B cell (primary cell): ENCODE results near the gene ARHGAP9.

ENCODE experiments used
- EZH2 ChIP-seq: IDR thresholded peaks from 2 replicates; pipeline ENCODE4 v1.6.1; 2012; ENCODE audit warnings: borderline replicate concordance, low read depth, mild to moderate bottlenecking, moderate library complexity, low read length; ENCODE audit not compliant: insufficient read depth, poor library complexity, severe bottlenecking
- TF ChIP-seq, protein P1 (sequence below): fragments of 200-600 bp; IDR thresholded peaks from one replicate; pipeline ENCODE4 v1.8.0; 2022; ENCODE audit warnings: antibody characterized with exemption, mild to moderate bottlenecking

DNA sequence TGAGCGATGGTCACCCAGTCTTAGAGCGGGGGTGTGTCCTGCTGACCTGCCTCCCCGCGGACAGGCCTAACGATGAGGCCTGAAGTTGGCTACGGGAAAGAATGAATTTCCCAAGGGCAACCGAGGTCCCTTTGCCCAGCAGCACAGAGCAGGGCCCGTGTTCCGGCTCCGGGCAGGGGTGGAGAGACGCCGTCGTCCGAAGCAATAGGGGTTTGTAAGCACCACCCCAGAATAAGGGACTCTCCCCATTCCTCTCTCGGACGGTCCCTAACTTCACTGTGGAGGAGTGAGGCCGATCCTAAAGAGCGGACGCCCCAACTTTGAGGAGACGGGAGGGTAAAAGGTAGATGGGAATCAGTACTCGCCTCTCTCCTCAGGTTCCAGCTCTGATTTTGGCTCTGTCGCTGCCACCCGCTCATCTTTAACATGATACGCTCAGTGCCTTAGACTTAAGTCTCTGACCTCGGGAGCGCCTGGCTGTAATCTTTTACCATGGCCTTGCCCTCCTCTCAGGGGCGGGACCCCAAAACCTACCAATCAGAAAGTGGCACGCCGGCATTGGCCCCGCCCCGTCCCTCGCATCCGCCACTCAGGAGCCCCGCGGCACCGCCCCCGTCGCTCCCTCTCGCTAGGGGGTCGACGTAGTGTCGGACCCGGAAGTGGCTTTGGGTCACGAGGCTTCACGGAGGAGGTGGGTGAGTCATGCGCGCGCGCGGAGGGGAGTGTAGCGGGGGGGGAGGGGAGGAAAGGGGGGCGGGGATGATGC is 40.6 kb upstream of the ARHGAP9 start, which contains the start of gene DDIT3:
- TF ChIP-seq, protein P1, sequence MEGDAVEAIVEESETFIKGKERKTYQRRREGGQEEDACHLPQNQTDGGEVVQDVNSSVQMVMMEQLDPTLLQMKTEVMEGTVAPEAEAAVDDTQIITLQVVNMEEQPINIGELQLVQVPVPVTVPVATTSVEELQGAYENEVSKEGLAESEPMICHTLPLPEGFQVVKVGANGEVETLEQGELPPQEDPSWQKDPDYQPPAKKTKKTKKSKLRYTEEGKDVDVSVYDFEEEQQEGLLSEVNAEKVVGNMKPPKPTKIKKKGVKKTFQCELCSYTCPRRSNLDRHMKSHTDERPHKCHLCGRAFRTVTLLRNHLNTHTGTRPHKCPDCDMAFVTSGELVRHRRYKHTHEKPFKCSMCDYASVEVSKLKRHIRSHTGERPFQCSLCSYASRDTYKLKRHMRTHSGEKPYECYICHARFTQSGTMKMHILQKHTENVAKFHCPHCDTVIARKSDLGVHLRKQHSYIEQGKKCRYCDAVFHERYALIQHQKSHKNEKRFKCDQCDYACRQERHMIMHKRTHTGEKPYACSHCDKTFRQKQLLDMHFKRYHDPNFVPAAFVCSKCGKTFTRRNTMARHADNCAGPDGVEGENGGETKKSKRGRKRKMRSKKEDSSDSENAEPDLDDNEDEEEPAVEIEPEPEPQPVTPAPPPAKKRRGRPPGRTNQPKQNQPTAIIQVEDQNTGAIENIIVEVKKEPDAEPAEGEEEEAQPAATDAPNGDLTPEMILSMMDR: no peak
- TF ChIP-seq EZH2: no peak
